Measurements from ENCODE around the gene CEP72.
A peak's percentile ranks its signal among the peaks of the same experiment; 100 is the strongest.
"Not testable (repeated sequence)": the region's sequence is repeated elsewhere in the genome, so short reads cannot be mapped to it uniquely, and the experiment has no call there.

Gene CEP72

GRCh38 chr5:672329-673160 is 60.4 kb downstream of the CEP72 start:
- DNase-seq (ENCODE audit: low read depth in 2 of 2): peak; percentile 29 to 49

- DNase-seq (ENCODE audit: low read depth in 2 of 2): no peak
These were observed 61.2 kb downstream of the CEP72 start for GRCh38 chr5:673161-673830.

- no peak for DNase-seq (ENCODE audit: low read depth in 2 of 2)
These were observed 61.9 kb downstream of the CEP72 start for GRCh38 chr5:673831-674629.

GRCh38 chr5:674630-675011 is 62.5 kb downstream of the CEP72 start:
- no peak for DNase-seq (ENCODE audit: low read depth in 2 of 2)

- DNase-seq (ENCODE audit: low read depth in 2 of 2): no peak
These were observed 63.2 kb downstream of the CEP72 start for GRCh38 chr5:675111-675870.

- no peak for DNase-seq (ENCODE audit: low read depth in 2 of 2)
These were observed 63.9 kb downstream of the CEP72 start for GRCh38 chr5:675871-676698.

- no peak for DNase-seq (ENCODE audit: low read depth in 2 of 2)
These were observed 64.5 kb downstream of the CEP72 start for GRCh38 chr5:676699-677076.

GRCh38 chr5:677131-678101 is 65.3 kb downstream of the CEP72 start:
- DNase-seq (ENCODE audit: low read depth in 2 of 2): no peak

GRCh38 chr5:678521-678920 is 66.4 kb downstream of the CEP72 start:
- not testable (repeated sequence) for DNase-seq (ENCODE audit: low read depth in 2 of 2)

GRCh38 chr5:679166-679895 is 67.2 kb downstream of the CEP72 start:
- DNase-seq (ENCODE audit: low read depth in 2 of 2): not testable (repeated sequence)

GRCh38 chr5:680118-680795 is 68.1 kb downstream of the CEP72 start:
- DNase-seq (ENCODE audit: low read depth in 2 of 2): not testable (repeated sequence)

- not testable (repeated sequence) for DNase-seq (ENCODE audit: low read depth in 2 of 2)
These were observed 68.7 kb downstream of the CEP72 start for GRCh38 chr5:680836-681235.

- not testable (repeated sequence) for DNase-seq (ENCODE audit: low read depth in 2 of 2)
These were observed 69.4 kb downstream of the CEP72 start for GRCh38 chr5:681317-682191.

- not testable (repeated sequence) for DNase-seq (ENCODE audit: low read depth in 2 of 2)
These were observed 70.1 kb downstream of the CEP72 start for GRCh38 chr5:682216-682615.

GRCh38 chr5:682651-683358 is 70.7 kb downstream of the CEP72 start:
- DNase-seq (ENCODE audit: low read depth in 2 of 2): not testable (repeated sequence)
